Fibroblast of mammary gland (primary cell): Measurements from ENCODE around the gene SVBP.

Source experiments
- DNase-seq: peaks from one replicate; pipeline ENCODE4 v3.0.0-alpha.2; 2010; ENCODE audit warnings: low read depth
- H3K4me3 ChIP-seq: 2 replicates; pipeline ENCODE4 v1.5.1; 2011; ENCODE audit warnings: low read depth, mild to moderate bottlenecking, low read length, moderate library complexity; ENCODE audit not compliant: control insufficient read depth
- CTCF ChIP-seq: conservative IDR thresholded peaks from 2 replicates; pipeline ENCODE4 v1.5.1; 2011; ENCODE audit warnings: low read depth, low read length, inconsistent platforms; ENCODE audit not compliant: control insufficient read depth, insufficient read depth

The SVBP gene

GRCh38 chr1:42852608-42852980 lies 35.4 kb upstream of the SVBP start:
- H3K4me3 ChIP-seq = no peak overlapping the region
- no peak for DNase-seq
- no peak for TF ChIP-seq CTCF

- H3K4me3 ChIP-seq = no peak overlapping the region
- TF ChIP-seq CTCF = no peak
- no peak for DNase-seq
These were observed 34.9 kb upstream of the SVBP start for GRCh38 chr1:42851960-42852607.

GRCh38 chr1:42851420-42851819 lies 34.2 kb upstream of the SVBP start:
- no peak for TF ChIP-seq CTCF
- DNase-seq = no peak
- H3K4me3 ChIP-seq = no peak overlapping the region

- H3K4me3 ChIP-seq = no peak overlapping the region
- no peak for TF ChIP-seq CTCF
- DNase-seq = no peak
These were observed 32.7 kb upstream of the SVBP start for GRCh38 chr1:42849944-42850343.

- DNase-seq = no peak
- H3K4me3 ChIP-seq = no peak overlapping the region
- no peak for TF ChIP-seq CTCF
These were observed 31.8 kb upstream of the SVBP start for GRCh38 chr1:42848823-42849537.

- H3K4me3 ChIP-seq = no peak overlapping the region
- no peak for DNase-seq
- TF ChIP-seq CTCF = no peak
These were observed 30.7 kb upstream of the SVBP start for GRCh38 chr1:42847721-42848460.
